Activated B cell treated with CpG ODN at 0.5 μM for 24 hours (primary cell): ENCODE results near the gene RPS27L. TPM values are rescaled to one million over a fixed set of nuclear protein-coding genes. Genes with fewer than 3 reads are reported as not detected.

ENCODE experiments used
- ATAC-seq: fragments of 200-7000 bp; cut with Tn5 transposase; one replicate; pipeline ENCODE4 v1.10.0; 2021; ENCODE audit warnings: low read depth, mild to moderate bottlenecking, moderate library complexity
- CTCF ChIA-PET: fragments of 350-600 bp; sonication (Branson Sonifier 250); formaldehyde crosslinking; loops from one replicate; lab custom pipeline; 2021; ENCODE audit warnings: antibody characterized with exemption; lab: Charles Lee
- POLR2A ChIA-PET: fragments of 350-600 bp; sonication (Branson Sonifier 250); formaldehyde crosslinking; loops from one replicate; lab custom pipeline; 2021; ENCODE audit warnings: antibody characterized with exemption; lab: Charles Lee
- DNase-seq: peaks from one replicate; pipeline ENCODE4 v3.0.0; 2022
- H3K27ac Mint-ChIP-seq: one replicate; pipeline ENCODE4 v1.8.0; 2020; ENCODE audit warnings: mixed read lengths
- H3K27me3 Mint-ChIP-seq: one replicate; pipeline ENCODE4 v1.8.0; 2021; ENCODE audit warnings: mixed read lengths
- H3K36me3 Mint-ChIP-seq: one replicate; pipeline ENCODE4 v1.8.0; 2021; ENCODE audit warnings: low read depth, mixed read lengths
- H3K4me1 Mint-ChIP-seq: one replicate; pipeline ENCODE4 v1.8.0; 2021; ENCODE audit warnings: mixed read lengths
- H3K4me3 Mint-ChIP-seq: one replicate; pipeline ENCODE4 v1.8.0; 2020; ENCODE audit warnings: mild to moderate bottlenecking, mixed read lengths
- H3K9me3 Mint-ChIP-seq: one replicate; pipeline ENCODE4 v1.8.0; 2020; ENCODE audit warnings: mixed read lengths
- CTCF ChIP-seq: fragments of 200-600 bp; IDR thresholded peaks from one replicate; pipeline ENCODE4 v1.8.0; 2022; ENCODE audit warnings: antibody characterized with exemption, mild to moderate bottlenecking
- intact Hi-C: fragments of 100-400 bp; cut with micrococcal nuclease; formaldehyde crosslinking; loops from one replicate; pipeline ENCODE4 v1.15.1; 2024
- total RNA-seq: library from RNA; stranded (reverse); gene quantifications from 2 replicates; pipeline ENCODE4 v1.2.3, GENCODE V29; 2022

RPS27L gene
- total RNA-seq, 1 donor from 2014 or later = 70.8 TPM

- H3K4me1 Mint-ChIP-seq = peaks cover 15% of the 10 kb centered on the region
These were observed 35.0 kb downstream of the RPS27L start for GRCh38 chr15:63122002-63122875.

GRCh38 chr15:63121382-63122001 is 35.8 kb downstream of the RPS27L start, which contains the start of gene LACTB:
TSS of gene LACTB (plus strand) at chr15:63121861. CDS start at chr15:63121872, 11 bp downstream.
- Mint-ChIP-seq H3K4me3 (peak within 1 kb of the TSS; percentile 86), H3K36me3 (peaks cover 19% of the 10 kb centered on the region), H3K27ac (peak within 1 kb of the TSS; percentile 86), H3K4me1 (peaks cover 15% of the 10 kb centered on the region), H3K27me3 (no peaks in the 10 kb centered on the region), H3K9me3 (peaks cover 13% of the 10 kb centered on the region)
- intact Hi-C loops = loop anchor here (1.0 to 10.0 kb wide), 9 partner anchors 36 to 973 kb away; partner anchors contain the start of genes APH1B, CIAO2A, RAB8B and RPS27L
- POLR2A ChIA-PET = interaction anchor here (0.5 to 1.3 kb wide), 7 partner anchors 36 to 1040 kb away, joined by 3 to 6 read pairs (median 4); partner anchors contain the start of gene RPS27L
- DNase-seq (peak; percentile 76), ATAC-seq (peak; percentile 83)
- CTCF ChIA-PET = interaction anchor here (2.0 kb wide), 1 partner anchor 12 kb away, joined by 4 read pairs; no protein-coding TSS in a partner anchor
- no peak for TF ChIP-seq CTCF

More at GRCh38 chr15:63122002-63122875, 35.0 kb downstream of the RPS27L start:
- ChIA-PET CTCF (no interaction called here), POLR2A (interaction anchor here (0.5 to 1.3 kb wide), 8 partner anchors 35 to 1039 kb away, joined by 3 to 6 read pairs (median 4); partner anchors contain the start of gene RPS27L)
- H3K36me3 Mint-ChIP-seq = peaks cover 26% of the 10 kb centered on the region
- peak; percentile 88 for ATAC-seq
- H3K27me3 Mint-ChIP-seq = no peaks in the 10 kb centered on the region
- intact Hi-C loops = loop anchor here (1.0 to 10.0 kb wide), 7 partner anchors 35 to 973 kb away; partner anchors contain the start of genes APH1B, CIAO2A, RPS27L and SNX1
- peak; percentile 77 for DNase-seq
- TF ChIP-seq CTCF = no peak
- H3K27ac Mint-ChIP-seq = peak overlapping the region; percentile 86
- peaks cover 13% of the 10 kb centered on the region for H3K9me3 Mint-ChIP-seq
- peak overlapping the region; percentile 86 for H3K4me3 Mint-ChIP-seq

- peaks cover 13% of the 10 kb centered on the region for H3K9me3 Mint-ChIP-seq
- H3K27ac Mint-ChIP-seq = no peak overlapping the region
- intact Hi-C loops = no loop called here
- no peak for DNase-seq
- POLR2A ChIA-PET = interaction anchor here (0.6 kb wide), 1 partner anchor 44 kb away, joined by 3 read pairs; no protein-coding TSS in a partner anchor
- CTCF ChIA-PET = no interaction called here
- no peaks in the 10 kb centered on the region for H3K27me3 Mint-ChIP-seq
- ATAC-seq = no peak
- peaks cover 8% of the 10 kb centered on the region for H3K36me3 Mint-ChIP-seq
- no peak for TF ChIP-seq CTCF
- no peak overlapping the region for H3K4me3 Mint-ChIP-seq
- peaks cover 15% of the 10 kb centered on the region for H3K4me1 Mint-ChIP-seq
These were observed 38.4 kb downstream of the RPS27L start for GRCh38 chr15:63118854-63119253.

- Mint-ChIP-seq H3K27me3 (no peaks in the 10 kb centered on the region), H3K4me1 (no peaks in the 10 kb centered on the region), H3K27ac (no peak overlapping the region), H3K4me3 (no peak overlapping the region), H3K9me3 (peaks cover 3% of the 10 kb centered on the region), H3K36me3 (no peaks in the 10 kb centered on the region)
- ATAC-seq = no peak
- CTCF ChIA-PET = no interaction called here
- intact Hi-C loops = no loop called here
- TF ChIP-seq CTCF = no peak
- POLR2A ChIA-PET = no interaction called here
- DNase-seq = no peak
These were observed 42.8 kb downstream of the RPS27L start for GRCh38 chr15:63114465-63114864.
